Stomach smooth muscle (tissue), 2 donors: ENCODE data around the gene ERBB2.

Experiments
- H3K27ac ChIP-seq: one replicate; pipeline ENCODE4 v1.7.0; 2013; ENCODE audit warnings: mild to moderate bottlenecking, low read length, inconsistent platforms
- H3K27me3 ChIP-seq, 2 donors: one replicate each; pipeline ENCODE4 v1.7.0; 2013; ENCODE audit warnings: low read length in 2 of 2; ENCODE audit not compliant: insufficient read depth in 2 of 2, control insufficient read depth in 1 of 2
- H3K36me3 ChIP-seq, 2 donors: one replicate each; pipeline ENCODE4 v1.7.0; 2013; ENCODE audit warnings: low read length in 2 of 2; ENCODE audit not compliant: control insufficient read depth in 2 of 2, insufficient read depth in 2 of 2
- H3K4me1 ChIP-seq: one replicate; pipeline ENCODE4 v1.7.0; 2013; ENCODE audit warnings: low read length; ENCODE audit not compliant: control insufficient read depth, insufficient read depth
- H3K4me3 ChIP-seq, 2 donors: one replicate each; pipeline ENCODE4 v1.7.0; 2013; ENCODE audit warnings: low read length in 2 of 2
- H3K9ac ChIP-seq, 2 donors: one replicate each; pipeline ENCODE4 v1.7.0; 2013; ENCODE audit warnings: low read length in 2 of 2, mild to moderate bottlenecking in 1 of 2
- H3K9me3 ChIP-seq, 2 donors: one replicate each; pipeline ENCODE4 v1.7.0; 2013; ENCODE audit warnings: low read length in 2 of 2; ENCODE audit not compliant: control insufficient read depth in 2 of 2
- donor health status: healthy.
- donor health status: Pancreatic carcinoma.

ERBB2 gene

DNA sequence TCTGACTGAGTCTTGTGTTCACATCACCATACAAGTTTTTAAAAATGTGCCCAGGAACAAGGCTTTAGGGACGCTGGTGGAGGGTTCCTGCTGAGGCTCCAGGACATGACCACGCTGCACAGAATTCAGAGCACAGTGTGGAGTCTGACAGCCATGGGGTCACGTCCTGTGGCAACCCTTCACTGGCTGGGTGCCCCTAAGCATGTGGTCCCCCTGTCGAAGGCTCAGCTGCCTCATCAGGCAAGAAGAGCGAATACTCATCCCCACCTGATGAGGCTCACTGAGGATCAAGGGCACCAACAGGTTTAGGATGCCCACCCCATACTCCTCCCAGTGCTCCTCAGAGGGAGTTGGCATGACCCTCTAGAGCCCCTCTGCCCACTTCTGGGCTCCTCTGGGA is 25.7 kb upstream of the ERBB2 start:
- Histone ChIP-seq H3K27ac (no peak overlapping the region), H3K9me3 (no peaks in the 10 kb centered on the region), H3K36me3 (no peaks in the 10 kb centered on the region), H3K9ac (no peak overlapping the region), H3K27me3 (peaks cover 26 to 29% of the 10 kb centered on the region in 2 donors), H3K4me1 (peaks cover 18% of the 10 kb centered on the region), H3K4me3 (no peak overlapping the region)

DNA sequence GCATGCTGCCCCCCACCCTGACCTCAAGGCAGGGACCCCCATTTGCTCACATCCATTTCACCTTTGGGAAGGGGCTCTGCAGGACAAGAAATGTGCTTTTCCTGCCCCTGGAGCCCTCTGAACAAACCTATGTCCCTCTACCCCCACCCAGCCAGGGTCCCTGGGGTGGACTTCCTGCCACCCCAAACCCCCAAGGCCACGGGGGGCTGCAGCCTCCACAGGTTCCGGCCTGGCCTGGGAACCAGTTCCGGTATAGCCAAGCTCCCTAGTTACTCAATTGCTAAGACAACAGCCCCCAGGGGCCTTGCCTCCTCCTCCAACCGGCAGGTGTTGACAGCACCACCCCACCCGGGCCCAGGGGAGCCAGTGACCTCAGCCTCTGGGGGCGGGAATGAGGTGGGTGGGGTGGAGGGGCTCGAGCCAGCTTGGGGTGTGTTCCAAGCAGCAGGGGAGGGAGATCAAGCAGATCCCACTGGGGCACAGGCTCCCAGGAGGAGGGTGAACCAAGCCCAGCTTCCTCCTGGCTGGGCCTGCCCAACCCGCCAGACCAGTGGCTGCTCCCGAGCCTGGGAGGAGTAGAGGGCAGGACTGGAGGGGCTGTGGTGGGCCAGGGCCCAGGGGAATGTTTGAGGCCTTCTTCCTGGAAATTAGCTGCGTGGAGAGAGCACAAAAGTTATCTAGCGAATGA is 25.0 kb upstream of the ERBB2 start:
- peaks cover 20 to 23% of the 10 kb centered on the region in 2 donors for H3K27me3 ChIP-seq
- H3K27ac ChIP-seq = no peak overlapping the region
- H3K9ac ChIP-seq = no peak overlapping the region
- no peaks in the 10 kb centered on the region for H3K9me3 ChIP-seq
- H3K4me3 ChIP-seq = no peak overlapping the region
- peaks cover 18% of the 10 kb centered on the region for H3K4me1 ChIP-seq
- no peaks in the 10 kb centered on the region for H3K36me3 ChIP-seq

DNA sequence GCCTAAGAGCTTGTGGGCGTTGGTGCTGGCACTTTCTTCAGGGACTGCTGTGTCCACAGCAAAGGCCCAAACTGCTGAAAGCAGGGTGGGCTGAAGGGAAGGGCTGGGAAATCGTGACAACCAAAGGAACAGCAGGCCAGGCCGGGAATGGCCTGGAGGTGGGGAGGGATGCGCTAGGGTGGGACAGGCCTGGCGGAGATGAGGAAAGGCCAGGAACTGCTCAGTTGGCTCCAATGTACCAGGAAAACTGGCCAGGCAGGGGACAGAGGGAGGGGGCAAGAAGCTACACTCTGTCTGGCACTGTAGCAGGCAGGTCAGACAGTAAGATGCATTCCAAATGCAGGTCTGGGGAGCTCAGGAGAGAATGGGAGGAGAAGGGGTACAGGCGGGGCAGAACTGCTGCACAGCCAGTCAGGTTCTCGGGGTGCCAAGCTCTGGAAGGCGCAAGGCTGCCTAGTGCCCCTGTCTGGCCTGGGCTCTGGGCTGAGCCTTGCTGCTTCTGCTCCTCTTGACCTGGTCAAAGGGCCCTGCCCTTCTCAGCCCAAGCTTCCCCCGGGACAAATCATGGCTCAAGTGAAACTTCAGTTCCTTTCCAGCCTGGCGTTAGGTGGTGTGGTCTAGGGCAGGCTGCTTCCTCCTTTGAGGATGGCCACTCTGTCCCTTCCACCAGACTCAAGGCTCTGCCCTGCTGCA is 24.3 kb upstream of the ERBB2 start:
- Histone ChIP-seq H3K36me3 (peaks cover 0 to 3% of the 10 kb centered on the region in 2 donors), H3K27me3 (peaks cover 13 to 16% of the 10 kb centered on the region in 2 donors), H3K9me3 (no peaks in the 10 kb centered on the region), H3K9ac (no peak overlapping the region), H3K4me3 (no peak overlapping the region), H3K4me1 (peaks cover 18% of the 10 kb centered on the region), H3K27ac (no peak overlapping the region)

DNA sequence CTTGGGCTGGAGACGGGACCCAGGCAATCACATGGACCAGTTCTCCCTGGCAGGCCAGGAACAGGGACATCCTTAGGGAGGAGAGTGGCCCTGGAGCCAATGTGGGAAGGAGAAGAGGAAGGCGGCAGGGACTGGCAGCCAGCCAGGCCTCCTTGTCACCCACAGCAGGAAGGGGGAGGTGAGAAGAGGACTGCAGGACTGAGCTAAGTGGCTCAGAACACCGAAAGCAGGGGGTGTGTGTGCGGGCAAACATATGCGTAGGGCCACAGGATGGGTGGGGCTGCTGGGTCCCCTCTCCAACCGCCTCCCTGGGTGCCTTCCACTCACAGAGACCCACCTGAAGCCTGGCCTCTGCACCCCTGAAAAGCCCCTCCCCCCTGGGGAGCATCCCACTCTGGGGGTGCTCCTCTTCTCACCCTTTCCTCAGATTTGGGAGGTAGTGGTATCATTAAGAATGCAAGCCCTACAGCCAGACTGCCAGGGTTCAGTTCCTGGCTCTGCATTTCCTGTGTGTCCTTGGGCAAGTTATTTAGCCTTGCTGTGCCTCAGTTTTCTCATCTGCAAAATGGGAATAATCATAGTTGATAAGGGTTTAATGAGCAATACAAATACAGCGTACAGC is 23.6 kb upstream of the ERBB2 start:
- Histone ChIP-seq H3K4me1 (peaks cover 18% of the 10 kb centered on the region), H3K27ac (no peak overlapping the region)

DNA sequence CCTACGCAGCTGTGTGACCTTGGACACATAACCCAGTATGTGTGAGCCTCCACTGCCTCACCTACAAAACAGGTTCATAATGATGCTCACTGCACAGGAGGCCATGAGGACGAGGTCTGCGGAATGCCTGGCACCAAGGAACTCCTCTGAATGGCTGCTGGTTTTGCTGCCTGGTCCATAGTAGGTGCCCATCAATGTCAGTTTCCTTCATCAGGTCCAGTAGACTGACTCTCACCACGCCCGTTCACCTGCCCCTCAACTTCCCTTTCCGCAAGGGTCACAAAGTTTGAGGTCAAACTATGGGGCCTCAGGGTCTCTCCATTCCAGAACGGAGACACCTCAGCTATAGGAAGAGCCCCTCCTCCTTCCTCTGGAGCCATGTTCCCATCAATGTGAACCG is 22.8 kb upstream of the ERBB2 start:
- peaks cover 13% of the 10 kb centered on the region for H3K4me1 ChIP-seq
- no peak overlapping the region for H3K4me3 ChIP-seq

More for the DNA sequence above, 23.6 kb upstream of the ERBB2 start:
- H3K9me3 ChIP-seq = no peaks in the 10 kb centered on the region
- H3K36me3 ChIP-seq = peaks cover 0 to 4% of the 10 kb centered on the region in 2 donors
- H3K9ac ChIP-seq = no peak overlapping the region
- H3K4me3 ChIP-seq = no peak overlapping the region
- H3K27me3 ChIP-seq = peaks cover 8 to 9% of the 10 kb centered on the region in 2 donors

DNA sequence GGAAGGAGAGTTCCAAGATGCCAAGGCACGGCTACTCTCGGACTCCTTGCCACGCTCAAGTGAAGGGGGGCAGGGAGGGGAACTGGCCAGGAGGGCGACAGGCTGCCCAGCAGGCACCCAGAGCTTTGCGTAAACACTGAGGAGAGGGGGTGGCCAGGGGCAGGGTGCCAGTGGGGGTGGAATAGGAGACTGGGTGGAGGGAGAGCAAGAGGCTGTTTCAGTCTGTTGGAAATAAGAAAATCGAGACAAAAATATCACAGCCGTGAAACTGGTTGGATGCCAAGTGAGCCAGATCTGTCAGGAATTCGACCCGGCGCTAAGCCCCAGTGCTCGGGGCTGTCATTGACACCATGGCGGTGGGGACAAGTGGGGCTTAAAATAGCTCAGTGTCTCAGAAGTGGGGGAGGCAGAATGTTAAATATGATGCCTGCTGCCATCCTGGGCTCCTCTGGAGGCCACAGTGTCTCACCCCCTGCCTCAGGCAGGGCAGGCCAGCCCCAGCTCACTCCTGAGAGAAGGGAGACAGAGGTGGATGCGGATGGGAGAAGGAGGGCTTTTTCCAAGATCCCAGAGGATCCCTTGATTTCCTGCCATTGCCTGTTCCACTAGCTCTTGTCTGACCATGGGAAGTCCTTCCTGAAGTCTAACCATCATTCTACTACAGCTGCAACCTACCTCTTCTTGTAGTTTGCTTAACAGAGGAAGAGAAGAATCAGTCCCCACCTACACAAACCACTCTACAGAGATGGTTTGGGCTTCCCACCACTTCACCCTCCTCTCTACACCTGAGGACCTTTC is 22.1 kb upstream of the ERBB2 start:
- peak overlapping the region; percentile 2 for H3K27ac ChIP-seq
- peaks cover 0 to 4% of the 10 kb centered on the region in 2 donors for H3K36me3 ChIP-seq
- peaks cover 13% of the 10 kb centered on the region for H3K4me1 ChIP-seq
- H3K9ac ChIP-seq = no peak overlapping the region
- no peaks in the 10 kb centered on the region for H3K9me3 ChIP-seq
- no peak overlapping the region for H3K4me3 ChIP-seq
- no peaks in the 10 kb centered on the region for H3K27me3 ChIP-seq

More for the DNA sequence above, 22.8 kb upstream of the ERBB2 start:
- Histone ChIP-seq H3K27me3 (peaks cover under 1 to 2% of the 10 kb centered on the region in 2 donors), H3K36me3 (peaks cover 0 to 4% of the 10 kb centered on the region in 2 donors), H3K9me3 (no peaks in the 10 kb centered on the region), H3K9ac (no peak overlapping the region), H3K27ac (no peak overlapping the region)

DNA sequence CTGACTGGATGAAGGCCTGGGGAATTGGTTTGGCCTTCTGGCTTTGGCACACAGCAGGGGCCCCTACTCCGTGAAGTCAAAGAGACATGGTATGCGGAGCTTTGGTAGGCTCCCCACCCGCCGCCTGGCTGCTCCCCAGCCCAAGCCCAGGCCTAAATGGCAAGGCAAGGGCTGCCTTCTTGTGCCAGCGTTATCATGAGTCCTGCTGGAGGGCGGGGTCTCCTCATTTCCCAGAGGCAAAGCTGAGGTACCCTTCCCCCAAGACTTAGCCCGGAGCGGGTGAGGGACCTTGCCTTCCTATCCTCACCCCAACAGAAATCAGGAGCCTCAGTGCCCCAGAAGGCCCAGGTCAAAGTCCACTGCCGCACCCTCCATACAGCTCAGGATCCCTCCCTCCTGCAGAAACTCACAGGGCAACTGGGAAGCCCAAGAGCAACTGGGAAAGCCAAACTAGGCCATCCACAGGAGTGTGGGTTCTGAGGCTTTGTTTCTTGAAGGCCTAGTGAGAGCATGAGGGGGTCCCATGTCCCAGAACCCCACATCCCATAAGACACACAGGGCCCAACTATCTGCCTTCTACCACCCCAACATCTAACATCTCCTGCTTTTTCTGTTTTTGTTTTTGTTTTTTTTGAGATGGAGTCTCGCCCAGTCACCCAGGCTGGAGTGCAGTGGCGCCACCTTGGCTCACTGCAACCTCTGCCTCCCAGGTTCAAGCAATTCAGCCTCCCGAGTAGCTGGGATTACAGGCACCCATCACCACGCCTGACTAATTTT is 21.3 kb upstream of the ERBB2 start:
- Histone ChIP-seq H3K27ac (no peak overlapping the region), H3K4me3 (no peak overlapping the region), H3K36me3 (peaks cover 5 to 6% of the 10 kb centered on the region in 2 donors), H3K9ac (no peak overlapping the region), H3K4me1 (peaks cover 13% of the 10 kb centered on the region), H3K27me3 (no peaks in the 10 kb centered on the region), H3K9me3 (no peaks in the 10 kb centered on the region)

DNA sequence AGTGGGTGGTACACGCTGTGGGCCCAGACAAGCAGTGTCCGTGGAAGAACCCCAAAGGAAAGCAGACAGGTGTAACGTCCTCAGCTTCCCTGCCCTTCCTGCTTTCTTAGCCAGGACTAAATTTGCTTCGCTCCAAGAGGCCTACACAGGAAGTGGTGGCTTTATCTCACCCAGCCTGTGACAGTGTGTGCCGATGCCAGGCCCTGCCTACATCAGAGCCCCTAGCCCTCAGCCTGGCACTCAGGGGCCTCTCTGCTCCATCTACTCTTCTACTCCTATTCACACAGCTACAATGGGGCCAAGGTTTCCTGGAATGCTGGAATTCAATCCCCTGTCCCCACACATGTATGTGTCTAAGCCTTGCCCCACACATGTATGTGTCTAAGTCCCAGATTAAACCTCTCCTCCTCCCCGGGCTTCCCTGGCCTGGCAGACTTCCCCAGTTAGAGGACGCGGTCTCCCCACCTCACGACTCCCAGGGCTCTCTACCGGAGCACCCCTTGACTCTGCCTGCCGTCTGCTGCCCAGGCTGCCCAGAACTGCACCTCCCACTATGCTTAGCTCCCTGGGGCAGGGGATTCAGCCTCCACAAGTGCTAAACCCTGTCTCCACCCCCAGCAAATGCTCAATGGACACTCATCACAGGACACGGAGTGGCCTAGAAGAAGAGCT is 20.2 kb upstream of the ERBB2 start:
- H3K36me3 ChIP-seq = peaks cover 9 to 10% of the 10 kb centered on the region in 2 donors
- no peak overlapping the region for H3K27ac ChIP-seq
- H3K27me3 ChIP-seq = no peaks in the 10 kb centered on the region
- H3K9ac ChIP-seq = no peak overlapping the region
- H3K4me3 ChIP-seq = no peak overlapping the region
- H3K9me3 ChIP-seq = no peaks in the 10 kb centered on the region
- H3K4me1 ChIP-seq = peaks cover 13% of the 10 kb centered on the region

DNA sequence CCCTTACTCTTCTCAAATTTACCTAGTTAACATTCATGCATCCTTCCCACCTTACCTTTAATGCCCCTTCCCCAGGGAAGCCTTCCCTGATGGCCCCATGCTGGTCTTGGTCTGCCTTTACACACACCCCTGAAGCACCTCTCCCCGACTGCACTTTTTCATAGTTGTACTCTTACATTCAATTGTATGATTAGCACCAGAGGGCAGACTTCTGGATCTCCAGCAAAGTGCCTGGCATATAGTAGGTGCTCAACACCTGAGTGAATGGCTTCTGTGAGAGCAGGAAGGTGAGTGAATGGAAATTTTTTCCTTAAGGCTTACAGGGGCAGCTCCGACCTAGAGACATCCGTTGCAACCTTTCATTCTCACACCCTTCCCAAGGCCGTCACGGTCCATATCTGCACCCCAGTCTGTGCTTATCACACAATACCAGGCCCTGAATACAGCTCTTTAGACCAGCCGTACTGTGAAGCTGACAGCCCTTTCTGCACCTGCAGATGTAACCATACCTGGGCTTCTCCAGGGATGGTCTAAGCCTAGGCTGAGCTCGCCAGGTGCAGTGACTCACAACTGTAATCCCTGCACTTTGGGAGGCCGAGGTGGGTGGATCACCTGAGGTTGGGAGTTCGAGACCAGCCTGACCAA is 16.4 kb upstream of the ERBB2 start:
- peaks cover 6% of the 10 kb centered on the region for H3K4me1 ChIP-seq

More for the DNA sequence above, 16.4 kb upstream of the ERBB2 start:
- Histone ChIP-seq H3K9ac (no peak overlapping the region), H3K36me3 (peaks cover 9 to 14% of the 10 kb centered on the region in 2 donors), H3K27me3 (no peaks in the 10 kb centered on the region), H3K4me3 (no peak overlapping the region), H3K27ac (no peak overlapping the region), H3K9me3 (no peaks in the 10 kb centered on the region)
